Transverse colon (tissue), 3 donors: ENCODE measurements around the gene GSG1.

Source experiments
- CTCF ChIP-seq, 5 experiments: fragments of 200-600 bp in 3 of 5; fragments of 450-650 bp in 2 of 5; sonication (generic) in 3 of 5; IDR thresholded peaks; 1 replicate in 2 of 5; 2 replicates in 3 of 5; pipeline ENCODE4 v1.5.1; 2016 to 2017; ENCODE audit warnings: antibody characterized with exemption in 5 of 5, inconsistent platforms in 3 of 5, mild to moderate bottlenecking in 2 of 5, moderate library complexity in 1 of 5
- EP300 ChIP-seq: sonication (generic); formaldehyde crosslinking; IDR thresholded peaks from one replicate; pipeline ENCODE4 v1.6.1; 2017; ENCODE audit warnings: antibody characterized with exemption, low read depth
- POLR2A ChIP-seq: fragments of 450-650 bp; IDR thresholded peaks from one replicate; pipeline ENCODE4 v1.6.1; 2016; ENCODE audit warnings: antibody characterized with exemption, mild to moderate bottlenecking, moderate library complexity

- TF ChIP-seq POLR2A, result no peak
- no peak for TF ChIP-seq CTCF (IDR thresholded peaks at IDR 0.05)
- TF ChIP-seq EP300, result no peak
Measured at GRCh38 chr12:13044002-13044905, 59.2 kb downstream of the GSG1 start, which contains the start of gene FAM234B.
